Islet precursor cell (in vitro differentiated cells): Measurements from ENCODE around the gene SARS2.

Experiments
- DNase-seq: peaks from one replicate; pipeline ENCODE4 v3.0.0-alpha.2; 2018

The SARS2 gene

DNA sequence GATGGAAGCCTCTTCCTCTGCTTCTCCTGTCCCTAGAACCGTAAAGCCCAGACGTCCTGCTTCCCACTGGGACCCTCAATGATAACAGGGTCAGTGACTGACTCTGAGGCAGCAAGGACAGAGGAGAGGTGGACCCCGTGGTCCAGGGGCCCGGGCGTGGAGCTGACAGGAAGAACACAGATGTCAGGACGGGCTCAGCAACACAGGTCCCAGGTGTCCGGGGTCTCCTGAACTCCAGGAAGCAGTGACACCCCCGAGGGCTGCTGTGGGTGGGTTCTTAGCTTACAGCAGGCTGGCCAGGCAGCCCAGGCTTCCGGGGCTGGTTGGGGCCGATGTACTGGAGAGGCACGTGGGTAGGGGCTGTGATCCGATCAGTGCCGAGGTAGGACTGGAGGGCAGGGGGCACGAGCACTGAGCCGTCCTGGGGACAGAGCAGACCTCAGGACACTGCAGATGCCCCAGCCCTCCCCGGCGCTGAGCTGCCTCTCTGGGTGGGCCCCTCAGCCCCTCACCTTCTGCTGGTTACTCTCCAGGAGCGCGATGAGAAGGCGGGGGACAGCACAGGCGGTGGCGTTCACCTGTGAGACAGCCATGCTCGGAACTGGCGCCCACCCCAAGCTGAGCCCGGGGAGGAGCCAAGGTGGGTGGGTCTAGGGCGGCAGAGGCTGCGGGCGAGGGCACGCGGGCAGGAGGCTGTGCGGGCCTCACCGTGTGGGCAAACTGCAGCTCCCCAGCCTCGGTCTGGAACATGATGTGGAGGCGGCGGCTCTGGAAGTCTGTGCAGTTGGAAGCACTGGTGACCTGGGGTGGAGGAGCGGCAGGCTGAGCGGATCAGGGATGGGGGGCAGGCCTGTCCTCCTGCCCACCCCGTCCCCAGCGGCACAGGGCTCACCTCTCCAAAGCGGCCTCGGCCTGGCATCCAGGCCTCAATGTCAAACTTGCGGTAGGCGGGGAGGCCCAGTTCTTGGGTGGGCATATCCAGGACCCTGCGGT lies 14.9 kb downstream of the SARS2 start:
- DNase-seq = peak; percentile 51

- no peak for DNase-seq
Measured at GRCh38 chr19:38913958-38914357, 16.6 kb downstream of the SARS2 start.

DNA sequence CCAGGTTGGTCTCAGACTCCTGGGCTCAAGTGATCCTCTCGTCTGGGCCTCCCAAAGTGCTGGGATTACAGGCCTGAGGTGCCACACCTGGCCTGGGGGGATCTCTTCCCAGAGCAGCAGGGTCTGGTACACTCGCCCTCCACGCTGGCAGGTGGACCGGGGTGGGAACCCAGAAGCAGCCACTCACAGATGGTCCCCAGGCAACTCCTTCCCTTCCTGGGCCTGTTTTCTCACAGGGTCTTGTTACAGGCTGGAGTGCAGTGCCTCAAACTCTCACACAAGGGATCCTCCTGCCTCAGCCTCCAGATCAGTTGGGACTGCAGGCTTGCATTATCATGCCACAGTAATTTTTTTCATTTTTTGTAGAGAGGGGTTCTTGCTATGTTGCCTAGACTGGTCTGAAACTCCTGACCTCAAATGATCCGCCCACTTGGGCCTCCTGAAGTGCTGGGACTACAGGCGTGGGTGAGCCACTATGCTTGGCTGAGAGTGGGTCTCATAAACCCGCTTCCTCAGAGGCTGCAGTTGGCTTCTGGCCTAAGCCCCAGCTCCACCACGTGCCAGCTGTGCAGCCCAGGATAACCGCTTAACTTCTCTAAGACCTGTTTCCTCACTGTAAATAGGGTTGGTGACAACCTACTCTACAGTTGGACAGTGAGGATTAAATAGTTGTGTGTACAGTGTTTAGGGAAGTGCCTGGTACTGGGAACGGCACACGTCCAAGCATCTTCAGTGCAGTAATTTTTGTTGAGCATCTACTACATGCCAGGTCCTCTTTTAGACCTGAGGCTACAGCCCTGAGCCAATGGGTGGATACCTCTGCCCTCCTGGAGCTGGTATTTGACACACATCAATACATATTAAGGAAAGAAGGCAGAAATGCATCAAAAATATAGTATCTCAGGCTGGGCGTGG lies 17.7 kb downstream of the SARS2 start:
- DNase-seq = no peak

DNA sequence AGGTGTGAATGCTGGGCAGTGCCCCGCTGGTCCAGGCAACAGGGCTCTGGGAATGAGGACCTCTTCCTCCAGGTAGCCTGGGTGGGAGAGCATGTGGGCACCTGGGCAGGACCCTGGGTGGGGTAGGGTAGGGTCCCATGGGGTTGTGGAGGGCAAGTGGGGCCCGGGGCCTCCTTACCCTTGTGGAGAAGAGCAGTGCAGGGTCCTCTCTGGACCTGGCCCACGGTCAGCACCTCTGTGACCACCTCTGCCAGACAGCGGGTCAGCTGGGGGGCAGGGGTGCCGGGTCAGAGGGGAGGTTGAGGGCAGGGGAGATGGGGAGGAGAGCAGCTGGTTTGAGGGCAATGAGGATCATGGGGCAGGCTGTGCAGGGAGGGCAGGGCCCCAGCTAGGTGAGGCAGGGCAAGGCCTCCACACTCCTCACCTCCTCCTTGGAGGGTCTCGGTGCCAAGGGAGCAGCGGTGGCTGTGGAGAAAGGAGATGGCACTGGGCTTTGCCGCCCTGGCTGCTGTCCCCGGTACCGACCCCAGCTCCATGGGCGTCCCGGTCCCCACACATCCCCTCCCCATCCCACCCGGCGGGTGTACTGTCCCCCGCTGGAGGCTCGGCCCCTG lies 19.1 kb downstream of the SARS2 start:
- peak; percentile 50 for DNase-seq

GRCh38 chr19:38910488-38910887 lies 20.1 kb downstream of the SARS2 start:
- peak; percentile 52 for DNase-seq

GRCh38 chr19:38908911-38909310 lies 21.7 kb downstream of the SARS2 start:
- DNase-seq = no peak

DNA sequence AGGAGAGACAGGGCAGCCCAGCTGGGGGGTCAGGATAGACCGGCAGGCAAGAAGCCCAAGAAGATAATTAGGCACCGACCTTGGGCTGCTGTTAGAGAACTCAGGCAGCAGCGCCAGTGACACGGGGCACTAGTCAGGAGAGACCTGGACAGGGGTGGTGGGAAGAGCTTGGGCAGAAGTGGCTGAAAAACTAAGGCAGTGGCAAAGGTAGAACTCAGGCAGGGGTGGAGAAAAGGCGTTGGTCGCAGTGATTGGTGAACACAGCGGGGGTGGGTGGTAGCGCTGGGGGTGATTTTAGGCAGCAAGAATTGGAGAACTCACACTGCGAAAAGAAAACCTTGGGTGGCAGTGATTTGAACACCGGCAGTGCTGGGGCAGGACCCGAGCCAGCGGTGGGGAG lies 22.9 kb downstream of the SARS2 start:
- DNase-seq = no peak

- DNase-seq = no peak
Measured at GRCh38 chr19:38907227-38907626, 23.3 kb downstream of the SARS2 start.

- DNase-seq = no peak
Measured at GRCh38 chr19:38905620-38906019, 24.9 kb downstream of the SARS2 start.

DNA sequence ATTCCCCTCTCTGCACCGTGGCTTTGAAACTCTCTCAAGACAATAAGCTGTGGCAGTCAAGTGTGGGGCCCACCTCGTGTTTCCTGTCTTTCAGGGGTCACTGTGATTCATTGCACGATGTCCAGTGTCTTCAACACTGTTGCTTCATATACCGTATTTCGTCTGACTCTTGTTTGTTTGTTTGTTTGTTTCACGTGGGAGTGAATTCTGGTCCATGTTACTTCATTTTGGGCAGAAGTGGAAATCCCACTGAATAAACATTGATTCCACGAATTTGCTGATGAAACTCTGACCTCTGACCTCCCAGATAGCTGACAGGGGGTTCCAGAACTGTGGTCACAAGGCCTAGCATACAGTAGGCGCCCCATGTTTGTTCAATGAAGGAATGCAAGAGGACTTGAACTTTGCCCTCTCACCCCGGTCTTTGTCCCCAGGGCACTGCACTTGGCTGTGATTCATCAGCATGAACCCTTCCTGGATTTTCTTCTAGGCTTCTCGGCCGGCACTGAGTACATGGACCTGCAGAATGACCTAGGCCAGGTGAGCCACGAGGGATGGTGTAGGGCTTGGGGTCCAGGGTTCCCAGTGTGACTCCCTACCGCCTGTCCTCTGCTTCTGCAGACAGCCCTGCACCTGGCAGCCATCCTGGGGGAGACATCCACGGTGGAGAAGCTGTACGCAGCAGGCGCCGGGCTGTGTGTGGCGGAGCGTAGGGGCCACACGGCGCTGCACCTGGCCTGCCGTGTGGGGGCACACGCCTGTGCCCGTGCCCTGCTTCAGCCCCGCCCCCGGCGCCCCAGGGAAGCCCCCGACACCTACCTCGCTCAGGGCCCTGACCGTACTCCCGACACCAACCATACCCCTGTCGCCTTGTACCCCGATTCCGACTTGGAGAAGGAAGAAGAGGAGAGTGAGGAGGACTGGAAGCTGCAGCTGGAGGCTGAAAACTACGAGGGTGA lies 25.7 kb downstream of the SARS2 start:
- DNase-seq = no peak

DNA sequence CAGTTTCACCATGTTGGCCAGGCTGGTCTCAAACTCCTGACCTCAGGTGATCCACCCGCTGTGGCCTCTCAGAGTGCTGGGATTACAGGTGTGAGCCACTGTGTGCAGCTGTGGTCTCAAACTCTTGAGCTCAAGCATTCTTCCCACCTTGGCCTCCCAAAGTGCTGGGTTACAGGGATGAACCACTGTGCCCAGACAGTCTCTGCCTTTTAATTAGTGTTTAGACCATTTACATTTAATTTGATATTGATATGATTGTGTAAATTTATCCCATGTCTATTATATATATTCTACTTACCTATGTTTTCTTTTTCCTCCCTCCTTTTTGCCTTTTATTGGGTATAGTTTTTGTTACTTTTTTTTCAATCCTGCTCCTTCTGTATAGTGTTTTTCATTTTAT lies 28.9 kb downstream of the SARS2 start:
- no peak for DNase-seq

GRCh38 chr19:38900743-38901190 lies 29.8 kb downstream of the SARS2 start:
- DNase-seq = no peak

- DNase-seq = no peak
Measured at GRCh38 chr19:38900202-38900629, 30.3 kb downstream of the SARS2 start.

DNA sequence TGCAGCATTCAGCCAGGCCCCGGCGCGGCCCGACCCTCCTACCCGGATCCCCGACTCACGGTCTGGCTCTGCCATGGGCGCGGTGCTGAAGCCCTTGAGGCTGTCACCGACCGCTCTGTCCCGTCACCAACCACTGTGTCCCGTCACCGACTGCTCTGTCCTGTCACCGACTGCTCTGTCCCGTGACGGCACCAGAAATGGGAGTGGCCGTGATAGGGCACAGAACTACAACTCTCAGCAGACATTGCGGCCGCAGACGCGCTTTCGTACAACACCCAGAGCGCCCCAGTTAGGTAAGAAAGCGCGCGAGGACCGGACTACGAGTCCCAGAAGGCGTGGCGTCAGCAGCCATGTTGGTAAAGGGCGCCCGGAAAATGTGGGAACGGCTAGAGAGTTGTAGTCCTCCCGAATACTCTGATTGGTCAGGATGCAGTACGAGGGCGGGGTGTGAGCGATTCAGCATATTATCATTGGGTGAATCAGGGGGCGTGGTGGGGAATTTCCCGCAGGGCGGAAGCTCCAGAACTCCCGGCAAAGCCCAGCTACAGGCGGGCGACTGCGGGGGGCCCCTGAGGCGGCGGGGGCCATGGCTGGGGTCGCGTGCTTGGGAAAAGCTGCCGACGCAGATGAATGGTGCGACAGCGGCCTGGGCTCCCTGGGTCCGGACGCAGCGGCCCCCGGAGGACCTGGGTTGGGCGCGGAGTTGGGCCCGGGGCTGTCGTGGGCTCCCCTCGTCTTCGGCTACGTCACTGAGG lies 30.9 kb downstream of the SARS2 start, which contains the start of the genes NFKBIB and SIRT2:
NFKBIB (plus strand) TSS at position 523 of the 755 bp plus-strand sequence; CDS start at position 587, 64 bp downstream.
SIRT2 (minus strand) TSS at position 172 of the 755 bp plus-strand sequence; CDS start at position 75, 97 bp downstream.
- peak; percentile 100 for DNase-seq

DNA sequence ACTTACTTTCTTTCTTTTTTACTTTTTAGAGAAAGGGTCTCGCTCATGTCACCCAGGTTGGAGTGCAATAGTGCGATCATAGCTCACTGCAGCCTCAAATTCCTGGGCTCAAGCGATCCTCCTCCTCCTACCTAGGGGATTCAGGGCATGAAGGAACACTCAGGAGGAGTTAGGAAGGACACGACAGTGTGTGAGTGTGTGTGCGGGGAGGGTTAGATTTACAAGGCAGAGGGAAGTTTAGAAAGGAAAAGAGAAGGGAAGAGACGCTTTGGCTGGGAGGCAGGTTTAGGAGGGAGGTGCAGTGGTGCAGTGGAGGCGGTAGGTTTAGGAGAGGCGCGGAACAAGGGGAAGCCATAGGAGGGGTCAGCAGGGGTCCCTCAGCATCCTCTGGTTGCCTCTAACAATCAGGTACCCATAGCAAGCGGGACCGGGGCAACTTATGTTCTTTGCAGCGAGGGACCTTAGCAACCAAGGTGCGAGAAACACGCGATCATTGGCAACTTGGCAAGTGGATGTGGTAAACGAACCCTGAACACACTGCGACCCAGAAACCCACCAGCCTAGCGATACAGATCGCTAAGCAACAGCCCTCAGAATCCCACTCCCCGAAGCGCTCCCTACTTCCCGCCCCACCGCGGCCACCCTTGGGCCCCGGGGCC lies 31.6 kb downstream of the SARS2 start:
- peak; percentile 52 for DNase-seq

DNA sequence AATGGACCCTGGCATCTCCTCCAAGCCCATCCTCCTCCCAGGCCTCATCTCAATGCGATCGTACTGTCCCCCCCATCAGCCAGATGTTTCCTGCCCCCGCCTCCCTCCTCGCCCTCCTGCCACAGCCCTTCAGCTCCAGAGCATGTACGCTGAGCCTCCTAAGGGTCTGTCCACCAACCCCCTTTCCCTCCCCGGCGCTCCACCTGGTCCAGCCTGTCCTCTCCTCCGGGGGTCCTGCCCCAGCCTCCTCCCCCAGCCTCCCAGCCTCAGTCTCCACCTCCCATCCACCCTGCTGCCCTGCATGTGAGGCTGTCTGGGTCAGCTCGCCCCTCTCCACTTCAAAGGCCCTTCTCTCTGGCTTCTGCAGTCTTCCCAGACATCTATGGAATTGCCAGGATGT lies 35.6 kb downstream of the SARS2 start:
- DNase-seq = peak; percentile 39

GRCh38 chr19:38893341-38893771 lies 37.2 kb downstream of the SARS2 start:
- peak; percentile 44 for DNase-seq

GRCh38 chr19:38892841-38893240 lies 37.7 kb downstream of the SARS2 start:
- DNase-seq = peak; percentile 50

DNA sequence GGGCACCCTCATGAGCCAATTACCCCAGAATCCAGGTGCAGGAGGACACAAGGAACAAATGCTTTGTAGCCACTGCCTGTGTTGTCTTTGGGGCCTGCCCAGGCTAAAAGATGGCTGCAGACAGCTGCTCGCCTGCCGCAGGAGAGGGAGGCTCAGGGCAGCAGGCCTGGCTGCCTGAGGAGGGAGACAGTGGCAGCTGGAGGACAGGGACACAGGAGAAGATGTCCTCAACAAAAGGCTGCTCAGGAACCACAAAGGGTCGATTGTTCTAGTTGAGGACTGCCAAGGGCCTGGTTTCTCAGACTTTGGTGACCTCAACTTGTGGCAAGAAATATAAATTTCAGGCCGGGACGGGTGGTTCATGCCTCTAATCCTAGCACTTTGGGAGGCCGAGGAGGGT lies 38.8 kb downstream of the SARS2 start:
- DNase-seq = peak; percentile 59

- DNase-seq = no peak
Measured at GRCh38 chr19:38890686-38891085, 39.9 kb downstream of the SARS2 start.
